ENCODE measurements around the gene CACNB4.

GRCh38 chr2:151828143-151828889 lies 270.5 kb downstream of the CACNB4 start, which contains the start of gene ARL5A:
- TF ChIP-seq EZH2 (IDR thresholded peaks at IDR 0.05; ENCODE audit: low read length, unreplicated experiment) = no peak
- TF ChIP-seq CTCF (conservative IDR thresholded peaks at IDR 0.05; ENCODE audit: low read depth, low read length) = no peak
- no peak for TF ChIP-seq EZH2phosphoT487 (IDR thresholded peaks at IDR 0.05; ENCODE audit: borderline replicate concordance, low read length)

Measured in PC-3 (cell line).